HG03135 (cell line): ENCODE results near the gene FBRSL1.

ENCODE experiments used
- ATAC-seq: cut with Tn5 transposase; IDR thresholded peaks from one replicate; pipeline ENCODE4 v1.9.1; 2021; ENCODE audit warnings: mild to moderate bottlenecking, moderate library complexity; ENCODE audit not compliant: unreplicated experiment

FBRSL1 gene

DNA sequence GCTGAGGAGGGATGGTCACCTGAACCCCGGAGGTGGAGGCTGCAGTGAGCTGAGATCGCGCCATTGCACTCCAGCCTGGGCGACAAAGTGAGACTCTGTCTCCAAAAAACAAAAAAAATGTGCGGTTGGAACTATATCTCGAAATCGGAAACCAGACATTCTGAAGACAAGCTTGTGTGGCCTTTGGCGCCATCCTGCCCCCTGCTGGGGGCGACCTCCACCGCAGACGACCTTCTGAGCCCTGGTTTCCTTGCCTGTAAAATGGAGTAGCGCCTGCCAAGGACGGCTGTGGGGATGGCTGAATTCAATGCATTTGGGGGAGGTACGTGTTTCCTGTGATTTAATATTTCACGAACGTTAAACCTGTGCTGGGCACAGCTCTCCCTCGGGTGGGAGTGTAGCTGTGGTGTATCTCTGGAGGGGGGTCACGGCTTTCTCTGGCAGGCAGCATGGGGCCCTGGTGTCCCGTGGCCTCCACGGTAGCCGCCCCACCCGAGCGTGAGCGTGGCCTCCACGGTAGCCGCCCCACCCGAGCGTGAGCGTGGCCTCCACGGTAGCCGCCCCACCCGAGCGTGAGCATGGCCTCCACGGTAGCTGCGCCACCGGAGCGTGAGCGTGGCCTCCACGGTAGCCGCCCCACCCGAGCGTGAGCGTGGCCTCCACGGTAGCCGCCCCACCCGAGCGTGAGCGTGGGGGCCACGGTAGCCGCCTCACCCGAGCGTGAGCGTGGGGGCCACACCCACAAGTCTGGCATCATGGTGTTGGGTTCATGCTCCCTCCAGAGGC lies 65.1 kb downstream of the FBRSL1 start:
- no peak for ATAC-seq

DNA sequence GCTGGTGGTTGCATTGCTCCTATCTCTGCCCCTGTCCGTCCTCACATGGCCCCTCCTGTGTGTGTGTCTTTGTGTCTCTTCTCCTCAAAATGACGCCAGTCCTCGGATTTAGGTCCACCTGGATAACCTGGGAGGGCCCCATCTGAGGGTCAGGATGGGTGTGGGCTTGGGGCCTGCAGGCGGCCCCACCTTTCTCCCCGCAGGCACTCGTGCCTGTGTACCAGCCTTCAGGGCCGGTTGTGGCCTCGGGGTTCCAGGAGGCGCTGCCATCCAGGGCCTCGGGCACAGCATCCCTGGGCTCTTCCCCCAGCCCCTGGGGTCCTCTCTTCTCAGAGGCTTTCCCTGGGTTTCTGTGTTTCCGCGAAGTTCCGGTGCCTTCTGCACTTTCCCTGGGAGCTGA lies 65.7 kb downstream of the FBRSL1 start:
- ATAC-seq = no peak

DNA sequence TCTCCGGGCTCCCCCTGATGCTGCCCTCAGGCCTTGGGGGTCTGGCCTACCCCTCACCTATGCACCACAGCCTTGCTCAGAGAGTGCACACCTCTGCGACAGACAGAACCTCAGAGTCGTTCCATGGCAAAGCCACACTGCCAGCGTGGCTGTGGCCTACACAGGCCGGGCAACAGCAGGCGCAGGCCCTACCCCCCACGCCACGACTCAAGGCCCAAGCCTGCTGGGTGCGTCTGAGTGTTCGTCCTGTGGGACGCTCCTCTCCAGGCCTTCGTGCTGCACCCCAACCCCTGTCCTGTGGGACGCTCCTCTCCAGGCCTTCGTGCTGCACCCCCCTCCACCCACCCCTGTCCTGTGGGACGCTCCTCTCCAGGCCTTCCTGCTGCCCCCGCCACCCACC lies 66.3 kb downstream of the FBRSL1 start:
- no peak for ATAC-seq

DNA sequence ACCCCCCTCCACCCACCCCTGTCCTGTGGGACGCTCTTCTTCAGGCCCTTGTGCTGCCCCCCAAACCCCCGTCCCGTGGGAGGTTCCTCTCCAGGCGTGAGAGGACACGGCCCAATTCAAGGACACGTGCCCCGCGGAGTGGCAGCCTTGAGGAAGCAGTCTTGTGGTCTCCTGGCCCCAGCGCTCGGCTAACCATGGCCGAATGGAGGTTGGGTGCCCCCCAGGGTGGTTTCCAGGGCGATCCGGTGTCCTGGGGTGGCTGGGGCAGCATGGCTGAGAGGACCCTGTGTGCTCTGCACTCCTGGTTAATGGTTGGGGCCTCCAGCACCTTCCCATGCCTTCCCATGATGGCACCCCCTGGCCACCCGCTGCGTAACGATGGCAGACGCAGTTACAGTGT lies 66.8 kb downstream of the FBRSL1 start:
- no peak for ATAC-seq

DNA sequence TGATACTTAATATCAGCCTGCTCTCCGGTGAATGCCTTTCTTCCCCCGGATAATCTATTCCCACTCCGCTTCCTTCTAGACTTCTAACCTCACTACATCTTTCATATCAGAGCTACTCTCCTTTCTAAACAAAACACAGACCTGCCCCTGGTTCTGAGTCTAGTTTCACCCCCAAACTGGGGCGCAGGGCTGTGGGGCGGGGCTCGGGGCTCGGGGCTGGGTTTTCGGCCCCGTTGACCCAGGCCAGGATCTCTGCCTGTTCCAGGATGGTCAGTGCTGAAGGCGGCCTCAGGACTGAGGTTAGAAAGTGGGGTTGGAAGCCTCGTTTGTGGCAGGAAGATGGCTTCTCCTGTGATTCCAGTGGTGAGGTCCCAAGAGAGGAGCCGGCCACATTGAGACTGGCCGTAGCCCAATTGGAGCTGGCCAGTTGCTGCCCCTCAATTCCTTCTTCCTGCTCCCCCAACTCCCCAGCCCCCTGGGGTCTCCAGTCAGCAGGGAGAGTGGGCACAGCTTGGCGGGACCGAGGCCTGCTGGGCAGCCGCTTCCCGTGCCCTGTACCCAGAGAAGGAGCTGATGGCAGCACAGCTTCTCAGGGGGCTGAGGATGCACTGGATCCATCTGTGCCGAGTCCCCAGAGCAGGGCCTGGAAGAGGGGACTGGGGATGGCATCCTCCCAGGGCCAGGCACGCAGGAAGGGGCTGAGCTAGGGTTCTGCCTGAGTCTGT lies 67.5 kb downstream of the FBRSL1 start:
- no peak for ATAC-seq

DNA sequence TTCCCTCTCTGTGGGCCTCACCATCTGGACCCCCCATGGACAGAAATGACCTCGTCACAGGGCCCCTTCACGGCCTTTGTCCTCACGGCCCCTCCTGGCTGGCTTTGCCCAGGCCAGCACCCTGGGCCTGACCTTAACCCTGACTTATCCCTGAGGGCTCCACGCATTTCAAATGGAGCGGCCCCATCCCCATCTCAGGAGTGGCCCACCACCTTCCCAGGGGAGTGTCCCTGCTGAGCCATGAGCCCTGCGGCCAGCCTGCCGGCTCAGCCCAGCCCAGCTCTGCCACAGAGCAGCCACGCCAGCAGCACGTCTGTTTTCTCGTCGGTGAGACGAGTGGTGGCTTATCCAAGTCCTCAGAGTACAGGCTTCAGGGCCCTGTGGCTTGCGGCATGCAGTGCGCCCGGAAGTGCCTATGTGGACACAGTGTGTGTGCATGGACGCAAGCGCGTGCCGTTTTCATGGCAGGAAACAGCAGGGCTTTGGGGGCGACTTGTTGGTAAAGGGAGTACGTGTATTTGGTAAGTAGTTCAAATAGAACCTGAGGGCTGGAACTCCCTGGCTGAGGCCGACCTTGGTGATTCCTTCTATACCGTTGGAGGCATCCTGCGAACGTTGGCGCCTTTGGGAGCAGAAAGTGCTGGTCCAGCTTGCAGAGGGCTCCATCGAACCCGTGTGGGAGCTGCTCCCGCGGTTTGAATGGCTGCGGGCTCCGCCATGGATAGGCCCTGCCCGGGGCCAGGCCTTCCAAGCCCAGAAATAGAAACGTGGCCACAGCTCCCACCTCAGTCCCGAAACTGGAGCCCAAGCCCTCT lies 68.3 kb downstream of the FBRSL1 start:
- ATAC-seq = no peak

DNA sequence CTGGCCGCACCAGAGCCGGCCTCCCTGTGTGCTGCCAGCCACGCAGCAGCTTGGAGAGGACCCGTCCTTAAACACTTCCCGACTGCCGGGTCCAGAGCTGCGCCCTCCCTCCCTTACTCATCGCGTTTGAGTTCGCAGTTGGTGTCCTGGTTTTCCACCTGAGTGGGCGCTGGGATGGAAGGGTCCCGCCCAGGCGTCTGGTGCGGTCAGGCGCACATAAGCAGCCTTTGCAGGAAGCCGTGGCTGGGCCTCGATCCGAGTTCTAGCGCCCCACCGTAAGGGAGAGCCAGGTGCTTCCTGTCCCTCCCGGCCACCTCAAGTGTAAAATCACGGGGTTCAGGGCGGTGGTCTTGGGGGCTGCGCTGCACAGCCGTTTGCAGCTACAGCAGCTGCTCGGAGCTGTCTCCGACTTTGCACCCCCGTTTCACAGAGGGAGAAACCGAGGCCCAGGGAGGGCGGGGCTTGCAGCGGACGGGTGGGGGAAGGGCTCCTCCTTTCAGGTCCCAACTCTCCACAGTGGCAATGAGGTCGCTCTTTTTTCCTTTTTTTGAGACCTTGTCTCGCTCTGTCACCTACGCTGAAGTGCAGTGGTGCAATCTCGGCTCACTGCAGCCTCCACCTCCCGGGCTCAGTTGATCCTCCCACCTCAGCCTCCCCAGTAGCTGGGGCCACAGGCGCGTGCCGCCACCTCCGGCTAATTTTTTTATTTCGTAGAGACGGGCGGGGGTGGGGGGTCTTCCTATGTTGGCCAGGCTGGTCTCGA lies 69.1 kb downstream of the FBRSL1 start:
- no peak for ATAC-seq

DNA sequence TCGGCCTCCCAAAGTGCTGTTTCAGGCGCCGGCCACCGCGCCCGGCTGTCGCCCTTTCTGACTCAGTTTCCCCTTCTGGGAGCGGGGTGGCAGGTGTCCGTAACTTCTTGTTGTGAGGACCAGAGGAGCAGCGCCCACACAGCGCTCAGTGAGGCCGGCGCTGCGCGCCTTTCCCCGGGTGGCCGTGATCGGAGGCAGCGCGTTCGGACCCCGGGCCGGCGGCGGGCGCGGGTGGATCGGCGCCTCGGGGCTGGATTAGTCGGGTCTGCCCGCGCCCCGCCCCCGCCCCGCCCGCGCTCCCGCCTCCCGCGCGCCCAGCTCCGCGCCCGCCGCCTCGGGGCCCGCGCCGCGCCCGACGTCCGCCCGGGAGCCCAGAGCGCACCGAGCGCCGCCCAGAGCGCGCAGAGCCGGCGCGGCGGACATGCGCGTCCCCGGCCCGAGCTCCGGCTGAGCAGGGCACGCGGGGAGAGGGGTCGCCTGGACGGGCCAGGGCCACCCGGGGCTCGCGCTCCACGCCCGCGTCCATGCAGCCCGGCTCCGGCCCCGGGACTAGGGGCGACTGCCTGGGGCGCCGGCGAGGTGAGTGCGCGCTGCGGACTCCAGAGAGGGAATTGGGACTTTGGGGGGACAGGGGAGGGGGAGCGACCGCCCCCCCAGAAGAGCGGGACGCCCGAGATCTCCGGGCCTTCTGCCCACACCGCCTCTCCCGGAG lies 69.9 kb downstream of the FBRSL1 start:
- peak; percentile 14 for ATAC-seq

DNA sequence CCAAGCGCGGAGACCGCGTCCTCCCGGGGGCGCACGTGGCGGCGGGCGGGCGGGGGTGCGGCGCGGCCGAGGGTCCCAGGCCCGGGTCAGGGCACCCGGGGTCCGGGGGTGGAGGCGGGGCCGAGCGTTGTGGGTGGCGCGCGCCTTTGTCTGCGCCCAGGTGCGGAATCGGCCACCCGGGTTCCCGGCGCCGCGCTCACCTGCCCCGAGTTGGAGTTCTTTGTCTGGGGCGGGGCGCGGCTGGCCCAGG lies 70.3 kb downstream of the FBRSL1 start:
- peak; percentile 10 for ATAC-seq

DNA sequence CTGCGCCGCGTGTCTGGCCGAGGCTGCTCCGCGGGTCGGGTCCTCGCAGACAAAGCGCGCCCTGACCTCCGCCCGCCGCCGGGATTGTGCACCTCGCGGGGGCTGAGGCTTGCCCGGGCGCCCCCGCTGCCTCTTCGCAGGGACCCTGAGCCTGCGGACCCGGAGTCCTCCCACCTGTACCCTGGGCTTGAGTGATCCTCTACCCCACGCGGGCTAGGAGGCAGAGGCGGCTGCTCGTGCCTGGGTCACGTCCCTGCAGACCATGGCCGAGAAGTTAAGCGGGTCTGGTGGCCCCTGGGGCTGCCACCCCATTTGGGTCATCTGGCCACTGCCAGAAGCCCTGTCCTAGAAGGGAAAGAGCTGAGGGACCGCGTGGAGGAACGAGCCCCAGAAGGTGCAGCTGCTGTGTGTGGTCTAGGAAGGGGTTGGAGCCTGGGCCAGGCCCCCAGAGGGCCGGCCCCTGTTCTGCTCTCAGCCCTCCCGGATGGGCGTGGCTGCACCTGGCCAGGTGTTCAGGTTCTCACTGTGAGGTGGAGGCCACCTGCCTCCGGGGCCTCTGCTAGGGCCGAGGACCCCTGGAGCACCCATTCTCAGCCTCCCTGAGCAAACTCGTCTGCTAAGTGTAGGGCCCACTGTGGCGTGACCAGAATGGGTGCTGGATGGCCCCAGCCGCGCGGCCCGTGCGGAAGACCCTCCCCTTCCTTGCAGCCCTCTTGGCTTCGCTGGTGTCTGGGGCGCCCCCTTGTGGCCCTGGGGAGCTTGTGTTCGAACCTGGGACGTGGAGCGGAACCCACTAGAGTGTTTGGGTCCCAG lies 70.9 kb downstream of the FBRSL1 start:
- ATAC-seq = peak; percentile 40
